Type B pancreatic cell (in vitro differentiated cells): ENCODE results near the gene URB1. TPM values are rescaled to one million over a fixed set of nuclear protein-coding genes. Genes with fewer than 3 reads are reported as not detected.
"Not testable (repeated sequence)": the region's sequence is repeated elsewhere in the genome, so short reads cannot be mapped to it uniquely, and the experiment has no call there.

Experiments
- DNase-seq: peaks from one replicate; pipeline ENCODE4 v3.0.0; 2021; ENCODE audit warnings: mixed read lengths; ENCODE audit not compliant: unreplicated experiment; ENCODE audit errors: extremely low spot score
- H3K27ac Mint-ChIP-seq: 2 replicates; pipeline ENCODE4 v1.8.0; 2021; ENCODE audit warnings: mild to moderate bottlenecking, mixed read lengths
- H3K27me3 Mint-ChIP-seq: 2 replicates; pipeline ENCODE4 v1.8.0; 2021; ENCODE audit warnings: mixed read lengths
- H3K36me3 Mint-ChIP-seq: 2 replicates; pipeline ENCODE4 v1.8.0; 2021; ENCODE audit warnings: mixed read lengths
- H3K4me1 Mint-ChIP-seq: one replicate; pipeline ENCODE4 v1.8.0; 2021; ENCODE audit warnings: mixed read lengths; ENCODE audit not compliant: unreplicated experiment
- H3K4me3 Mint-ChIP-seq: 2 replicates; pipeline ENCODE4 v1.8.0; 2021; ENCODE audit warnings: mild to moderate bottlenecking, mixed read lengths
- H3K9me3 Mint-ChIP-seq: 2 replicates; pipeline ENCODE4 v1.8.0; 2021; ENCODE audit warnings: mixed read lengths
- total RNA-seq: library from RNA; stranded (reverse); gene quantifications from 2 replicates; pipeline ENCODE4 v1.2.1, GENCODE V29; 2021; ENCODE audit warnings: low replicate concordance
- TF ChIP-seq, protein P1 (sequence below): fragments of 200-600 bp; sonication (generic); conservative IDR thresholded peaks from 2 replicates; pipeline ENCODE4 v1.5.0; 2021; ENCODE audit warnings: antibody characterized with exemption, mild to moderate bottlenecking

The URB1 gene
- total RNA-seq, 1 donor from 2014 or later, result 19.9 TPM

DNA sequence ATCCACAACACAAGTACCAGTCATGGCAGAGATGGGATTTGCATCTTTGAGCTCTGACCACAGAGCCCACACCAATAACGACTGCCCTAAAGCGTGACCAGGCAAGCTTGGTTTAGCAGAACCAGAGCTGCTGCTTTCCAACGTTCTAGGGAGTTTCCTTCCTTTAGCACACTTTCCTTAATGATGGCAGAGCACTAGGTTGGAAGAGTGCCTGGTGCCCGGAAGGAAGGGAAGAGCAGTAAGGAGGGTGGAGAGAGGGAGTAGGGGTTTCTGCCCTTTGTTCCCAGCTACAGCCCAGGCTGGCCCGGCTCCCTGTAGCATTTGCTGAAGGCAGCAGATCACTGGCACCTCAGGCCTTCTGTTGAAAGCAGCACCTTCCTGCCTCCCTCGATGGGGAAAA lies 13.6 kb upstream of the URB1 start:
- Mint-ChIP-seq H3K36me3 (no peaks in the 10 kb centered on the region), H3K9me3 (no peaks in the 10 kb centered on the region), H3K4me3 (no peak overlapping the region), H3K27me3 (peaks cover 47% of the 10 kb centered on the region), H3K27ac (no peak overlapping the region), H3K4me1 (no peaks in the 10 kb centered on the region)
- DNase-seq, result no peak
- TF ChIP-seq, protein P1, sequence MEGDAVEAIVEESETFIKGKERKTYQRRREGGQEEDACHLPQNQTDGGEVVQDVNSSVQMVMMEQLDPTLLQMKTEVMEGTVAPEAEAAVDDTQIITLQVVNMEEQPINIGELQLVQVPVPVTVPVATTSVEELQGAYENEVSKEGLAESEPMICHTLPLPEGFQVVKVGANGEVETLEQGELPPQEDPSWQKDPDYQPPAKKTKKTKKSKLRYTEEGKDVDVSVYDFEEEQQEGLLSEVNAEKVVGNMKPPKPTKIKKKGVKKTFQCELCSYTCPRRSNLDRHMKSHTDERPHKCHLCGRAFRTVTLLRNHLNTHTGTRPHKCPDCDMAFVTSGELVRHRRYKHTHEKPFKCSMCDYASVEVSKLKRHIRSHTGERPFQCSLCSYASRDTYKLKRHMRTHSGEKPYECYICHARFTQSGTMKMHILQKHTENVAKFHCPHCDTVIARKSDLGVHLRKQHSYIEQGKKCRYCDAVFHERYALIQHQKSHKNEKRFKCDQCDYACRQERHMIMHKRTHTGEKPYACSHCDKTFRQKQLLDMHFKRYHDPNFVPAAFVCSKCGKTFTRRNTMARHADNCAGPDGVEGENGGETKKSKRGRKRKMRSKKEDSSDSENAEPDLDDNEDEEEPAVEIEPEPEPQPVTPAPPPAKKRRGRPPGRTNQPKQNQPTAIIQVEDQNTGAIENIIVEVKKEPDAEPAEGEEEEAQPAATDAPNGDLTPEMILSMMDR, result no peak

DNA sequence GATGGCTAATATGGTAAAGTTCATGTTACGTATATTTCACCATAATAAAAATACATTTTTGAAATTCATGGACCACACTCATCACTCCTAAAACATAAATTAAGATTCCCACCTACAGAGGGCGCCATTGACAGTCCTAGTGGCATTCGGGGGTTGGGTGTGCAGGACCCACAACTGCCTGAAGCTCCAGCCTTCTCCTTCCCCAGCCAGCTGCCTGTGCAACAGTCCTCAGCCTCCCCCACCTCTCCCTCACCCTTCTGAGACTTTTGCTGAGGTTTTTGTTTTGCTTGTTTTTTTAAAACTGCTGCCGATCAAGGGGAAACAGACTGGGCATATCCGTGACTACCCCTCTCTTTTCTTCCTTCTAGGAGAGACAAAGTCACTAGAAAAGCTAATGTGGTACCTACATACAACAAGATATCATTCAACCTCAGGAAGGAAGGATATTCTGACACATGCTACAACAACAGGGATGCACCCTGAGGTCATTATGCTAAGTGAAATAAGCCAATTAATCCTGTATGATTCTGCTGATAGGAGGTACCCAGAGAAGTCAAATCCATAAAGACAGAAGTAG lies 10.5 kb upstream of the URB1 start:
- no peaks in the 10 kb centered on the region for H3K4me1 Mint-ChIP-seq
- no peak overlapping the region for H3K4me3 Mint-ChIP-seq
- H3K27me3 Mint-ChIP-seq, result peaks cover 40% of the 10 kb centered on the region

DNA sequence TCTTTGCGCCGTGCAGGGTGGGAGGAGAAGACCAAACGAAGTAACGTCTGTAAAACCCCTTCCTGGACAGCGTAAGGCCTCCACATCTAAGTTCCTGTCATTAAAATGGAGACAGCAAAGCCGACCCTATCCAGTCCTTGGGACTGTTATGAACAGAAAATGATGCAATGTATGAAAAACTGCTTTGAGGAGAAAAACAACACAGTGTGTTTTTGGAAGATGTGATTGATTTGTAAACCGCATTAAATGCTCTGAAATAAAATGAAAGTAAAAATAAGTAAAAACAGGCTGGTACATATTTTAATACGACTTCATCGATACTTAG lies 827 bp upstream of the URB1 start:
- Mint-ChIP-seq H3K36me3 (peaks cover 7% of the 10 kb centered on the region), H3K9me3 (no peaks in the 10 kb centered on the region), H3K4me3 (peak overlapping the region; percentile 92), H3K27me3 (peaks cover 5% of the 10 kb centered on the region), H3K4me1 (peaks cover 26% of the 10 kb centered on the region), H3K27ac (peak overlapping the region; percentile 84)
- no peak for DNase-seq
- TF ChIP-seq, protein P1, result no peak

More for the DNA sequence above, 10.5 kb upstream of the URB1 start:
- DNase-seq, result no peak
- Mint-ChIP-seq H3K36me3 (no peaks in the 10 kb centered on the region), H3K9me3 (no peaks in the 10 kb centered on the region), H3K27ac (no peak overlapping the region)
- TF ChIP-seq, protein P1, result peak; percentile 82

DNA sequence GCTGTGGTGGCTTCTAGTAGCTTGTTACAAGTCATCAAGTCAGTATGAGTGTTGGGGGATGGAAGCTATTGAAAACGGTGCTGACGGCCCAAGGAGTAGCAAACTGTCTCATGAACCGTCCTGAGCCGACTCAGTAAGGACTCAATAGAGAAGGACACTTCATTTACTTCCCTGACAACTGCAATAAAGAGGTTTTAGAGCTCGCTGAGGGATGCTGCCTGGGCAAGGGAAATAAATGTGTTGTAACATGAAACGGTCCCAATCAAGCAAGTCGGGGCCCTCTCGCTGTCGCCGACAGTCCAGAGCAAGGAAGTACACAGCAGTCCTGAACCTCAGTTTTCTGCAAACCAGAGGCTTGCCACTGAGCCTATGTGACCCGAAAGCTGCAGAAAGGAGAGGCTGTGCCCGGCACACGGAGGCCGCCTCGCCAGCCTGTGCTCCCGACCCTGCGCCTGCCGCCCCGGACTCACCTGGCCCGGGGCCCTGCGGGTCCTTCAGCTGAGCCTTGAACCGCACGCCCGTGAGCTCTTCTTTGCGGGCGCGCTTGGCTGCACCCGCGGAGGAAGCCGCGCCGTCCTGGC lies 423 bp downstream of the URB1 start:
- peaks cover 3% of the 10 kb centered on the region for H3K27me3 Mint-ChIP-seq
- H3K27ac Mint-ChIP-seq, result peak overlapping the region; percentile 84
- peaks cover 10% of the 10 kb centered on the region for H3K36me3 Mint-ChIP-seq
- no peaks in the 10 kb centered on the region for H3K9me3 Mint-ChIP-seq
- DNase-seq, result no peak
- TF ChIP-seq, protein P1, result no peak
- peak overlapping the region; percentile 92 for H3K4me3 Mint-ChIP-seq
- peaks cover 26% of the 10 kb centered on the region for H3K4me1 Mint-ChIP-seq

DNA sequence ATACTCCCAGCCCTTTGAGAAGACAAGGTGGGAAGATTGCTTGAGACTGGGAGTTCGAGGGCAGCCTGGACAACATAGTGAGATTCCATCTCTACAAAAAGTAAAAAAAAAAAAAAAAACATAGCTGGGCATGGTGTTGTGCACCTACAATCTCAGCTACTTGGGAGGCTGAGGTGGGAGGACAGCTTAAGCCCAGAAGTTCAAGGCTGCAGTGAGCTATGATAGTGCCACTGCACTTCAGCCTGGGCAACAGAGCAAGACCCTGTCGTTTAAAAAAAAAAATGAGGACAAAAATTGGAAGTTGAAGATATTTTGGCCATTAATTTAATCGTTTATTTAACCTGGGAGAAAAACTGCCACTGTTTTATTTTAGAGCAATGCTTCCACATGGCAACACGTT lies 1.1 kb downstream of the URB1 start:
- H3K27me3 Mint-ChIP-seq, result peaks cover 3% of the 10 kb centered on the region
- no peak for DNase-seq
- no peak overlapping the region for H3K27ac Mint-ChIP-seq
- peaks cover 10% of the 10 kb centered on the region for H3K36me3 Mint-ChIP-seq
- TF ChIP-seq, protein P1, result no peak
- H3K4me1 Mint-ChIP-seq, result peaks cover 26% of the 10 kb centered on the region
- no peaks in the 10 kb centered on the region for H3K9me3 Mint-ChIP-seq
- peak overlapping the region; percentile 92 for H3K4me3 Mint-ChIP-seq

DNA sequence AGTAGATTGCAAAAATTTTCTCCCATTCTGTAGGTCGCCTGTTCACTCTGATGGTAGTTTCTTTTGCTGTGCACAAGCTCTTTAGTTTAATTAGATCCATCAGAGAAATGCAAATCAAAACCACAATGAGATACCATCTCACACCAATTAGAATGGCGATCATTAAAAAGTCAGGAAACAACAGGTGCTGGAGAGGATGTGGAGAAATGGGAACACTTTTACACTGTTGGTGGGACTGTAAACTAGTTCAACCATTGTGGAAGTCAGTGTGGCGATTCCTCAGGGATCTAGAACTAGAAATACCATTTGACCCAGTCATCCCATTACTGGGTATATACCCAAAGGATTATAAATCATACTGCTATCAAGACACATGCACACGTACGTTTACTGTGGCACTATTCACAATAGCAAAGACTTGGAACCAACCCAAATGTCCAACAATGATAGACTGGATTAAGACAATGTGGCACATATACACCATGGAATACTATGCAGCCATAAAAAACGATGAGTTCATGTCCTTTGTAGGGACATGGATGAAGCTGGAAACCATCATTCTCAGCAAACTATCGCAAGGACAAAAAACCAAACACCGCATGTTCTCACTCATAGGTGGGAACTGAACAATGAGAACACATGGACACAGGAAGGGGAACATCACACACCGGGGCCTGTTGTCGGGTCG lies 2.1 kb downstream of the URB1 start:
- not testable (repeated sequence) for H3K27ac Mint-ChIP-seq, H3K9me3 Mint-ChIP-seq, DNase-seq, H3K4me3 Mint-ChIP-seq, H3K27me3 Mint-ChIP-seq
- peaks cover 10% of the 10 kb centered on the region for H3K36me3 Mint-ChIP-seq
- peaks cover 26% of the 10 kb centered on the region for H3K4me1 Mint-ChIP-seq
